ENCODE measurements around the gene SLC12A7.

Gene SLC12A7

GRCh38 chr5:1156754-1157460, 45.0 kb upstream of the SLC12A7 start:
- DNase-seq (ENCODE audit: low read depth, low spot score): no peak
- H3K4me3 ChIP-seq (ENCODE audit: low read depth, low read length): no peak overlapping the region
- CTCF ChIA-PET: interaction anchor here (1.0 kb wide), 1 partner anchor 11 kb away, joined by 4 read pairs; no protein-coding TSS in a partner anchor
- POLR2A ChIA-PET: no interaction called here
- no peak for TF ChIP-seq CTCF (IDR thresholded peaks at IDR 0.05; ENCODE audit: insufficient read depth, low read length, missing control alignments)

DNA sequence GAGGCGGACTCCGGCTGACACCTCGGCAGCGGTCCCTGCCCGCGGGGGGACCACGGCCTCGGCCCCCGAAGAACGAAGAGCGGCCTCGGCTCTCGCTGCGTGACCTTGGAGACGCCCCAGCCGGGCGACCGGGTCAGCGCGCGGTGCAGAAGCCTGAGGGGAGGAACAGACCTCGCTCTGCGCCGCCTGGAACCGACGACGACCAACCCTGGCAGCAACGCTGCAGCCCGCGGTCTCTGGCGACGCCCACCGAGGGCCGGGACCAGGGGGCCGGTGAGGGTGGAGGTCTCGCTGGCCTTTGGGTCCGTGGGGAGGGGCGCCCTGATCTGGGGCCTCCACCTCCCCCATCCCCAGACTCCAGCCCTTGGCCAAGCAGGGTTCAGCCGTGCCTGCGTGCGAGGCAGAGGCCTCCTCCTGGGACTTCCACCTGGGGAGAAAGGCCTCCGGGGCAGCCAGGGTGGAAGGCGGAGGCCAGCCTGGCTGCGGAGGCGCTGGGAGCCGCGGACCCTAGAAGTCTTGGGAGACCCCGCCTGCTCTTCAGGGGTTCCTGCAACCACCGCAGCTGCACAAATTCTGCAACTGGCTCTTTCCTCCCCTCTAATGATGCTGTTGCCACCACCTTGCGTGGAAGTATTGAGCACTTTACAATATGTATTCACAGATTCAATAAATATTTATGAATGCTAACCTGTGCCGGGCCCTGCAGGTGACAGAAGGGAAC, 44.3 kb upstream of the SLC12A7 start:
- TF ChIP-seq CTCF (IDR thresholded peaks at IDR 0.05; ENCODE audit: insufficient read depth, low read length, missing control alignments): no peak
- ChIA-PET CTCF (interaction anchor here (1.0 kb wide), 1 partner anchor 11 kb away, joined by 4 read pairs; no protein-coding TSS in a partner anchor), POLR2A (no interaction called here)
- H3K4me3 ChIP-seq (ENCODE audit: low read depth, low read length): no peak overlapping the region
- no peak for DNase-seq (ENCODE audit: low read depth, low spot score)

DNA sequence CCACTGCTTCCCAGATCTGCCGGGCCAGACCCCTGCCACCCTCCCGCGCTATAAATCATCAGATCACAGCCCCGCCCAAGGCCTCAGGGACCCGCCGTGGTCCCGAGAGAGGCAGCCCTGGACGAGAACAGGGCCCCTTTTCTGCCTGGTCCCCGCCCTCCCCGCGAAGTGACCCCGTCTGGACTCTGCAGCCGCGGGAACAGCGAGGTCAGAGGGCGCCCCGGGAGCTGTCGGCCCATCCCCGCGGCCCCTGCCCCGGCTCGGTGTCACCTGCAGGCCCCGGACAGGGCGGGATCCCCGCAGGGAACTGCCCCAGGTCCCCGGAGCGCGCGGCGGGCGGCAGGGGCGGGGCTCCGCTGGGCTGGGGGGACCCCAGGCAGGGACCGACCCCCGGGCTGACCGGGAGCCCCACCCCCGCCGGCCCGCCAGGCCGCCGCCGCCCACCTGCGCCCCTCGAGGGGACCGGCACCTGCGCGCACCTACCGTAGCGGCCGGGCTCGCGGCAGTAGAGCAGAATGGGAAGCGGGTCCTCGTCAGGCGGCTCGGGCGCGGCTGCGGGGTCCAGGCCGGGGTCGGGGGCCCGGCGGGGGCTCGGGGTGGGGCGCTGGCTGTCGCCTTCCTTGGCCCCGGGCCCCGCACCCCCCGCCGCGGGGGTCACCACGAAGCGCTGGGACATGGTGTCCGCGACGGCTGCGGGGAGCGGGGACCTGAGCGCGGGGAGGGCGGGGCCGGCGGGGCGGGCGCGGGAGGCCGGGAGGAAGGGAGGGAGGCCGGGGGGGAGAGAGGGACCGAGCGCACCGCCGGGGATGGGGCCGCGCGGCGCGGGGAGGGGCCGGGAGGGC, 43.5 kb upstream of the SLC12A7 start:
- ChIA-PET CTCF (no interaction called here), POLR2A (no interaction called here)
- TF ChIP-seq CTCF (IDR thresholded peaks at IDR 0.05; ENCODE audit: insufficient read depth, low read length, missing control alignments): no peak
- H3K4me3 ChIP-seq (ENCODE audit: low read depth, low read length): no peak overlapping the region
- DNase-seq (ENCODE audit: low read depth, low spot score): no peak

- ChIA-PET POLR2A (no interaction called here), CTCF (interaction anchor here (0.6 to 1.3 kb wide), 2 partner anchors 14 to 16 kb away, joined by 3 read pairs; no protein-coding TSS in a partner anchor)
- H3K4me3 ChIP-seq (ENCODE audit: low read depth, low read length): no peak overlapping the region
- TF ChIP-seq CTCF (IDR thresholded peaks at IDR 0.05; ENCODE audit: insufficient read depth, low read length, missing control alignments): no peak
- no peak for DNase-seq (ENCODE audit: low read depth, low spot score)
Measured at GRCh38 chr5:1153428-1153827, 41.6 kb upstream of the SLC12A7 start.

GRCh38 chr5:1152771-1153282, 41.0 kb upstream of the SLC12A7 start:
- CTCF ChIA-PET: interaction anchor here (0.6 to 1.3 kb wide), 2 partner anchors 15 kb away, joined by 3 read pairs; no protein-coding TSS in a partner anchor
- no peak for TF ChIP-seq CTCF (IDR thresholded peaks at IDR 0.05; ENCODE audit: insufficient read depth, low read length, missing control alignments)
- no peak for DNase-seq (ENCODE audit: low read depth, low spot score)

More at GRCh38 chr5:1152771-1153282, 41.0 kb upstream of the SLC12A7 start:
- POLR2A ChIA-PET: no interaction called here
- no peak overlapping the region for H3K4me3 ChIP-seq (ENCODE audit: low read depth, low read length)
